Measurements from ENCODE around the gene SPRED2.
A peak's percentile ranks its signal among the peaks of the same experiment; 100 is the strongest.

The SPRED2 gene

GRCh38 chr2:65431421-65432226 lies 775 bp downstream of the SPRED2 start:
- peak; percentile 82 for DNase-seq (ENCODE audit: low read depth)
- H3K4me3 ChIP-seq (ENCODE audit: low read depth, low read length): peak overlapping the region; percentile 78
- TF ChIP-seq MAX (IDR thresholded peaks at IDR 0.05; ENCODE audit: low read depth, low read length): 0 out of 2 replicates have a peak, but pooled peaks have one; percentile 10
- no peak for TF ChIP-seq MYC (IDR thresholded peaks at IDR 0.05; ENCODE audit: low read depth, low read length)
- peak; percentile 26 for TF ChIP-seq POLR2A (IDR thresholded peaks at IDR 0.05; ENCODE audit: extremely low read depth, insufficient read length)
- TF ChIP-seq, protein P1, sequence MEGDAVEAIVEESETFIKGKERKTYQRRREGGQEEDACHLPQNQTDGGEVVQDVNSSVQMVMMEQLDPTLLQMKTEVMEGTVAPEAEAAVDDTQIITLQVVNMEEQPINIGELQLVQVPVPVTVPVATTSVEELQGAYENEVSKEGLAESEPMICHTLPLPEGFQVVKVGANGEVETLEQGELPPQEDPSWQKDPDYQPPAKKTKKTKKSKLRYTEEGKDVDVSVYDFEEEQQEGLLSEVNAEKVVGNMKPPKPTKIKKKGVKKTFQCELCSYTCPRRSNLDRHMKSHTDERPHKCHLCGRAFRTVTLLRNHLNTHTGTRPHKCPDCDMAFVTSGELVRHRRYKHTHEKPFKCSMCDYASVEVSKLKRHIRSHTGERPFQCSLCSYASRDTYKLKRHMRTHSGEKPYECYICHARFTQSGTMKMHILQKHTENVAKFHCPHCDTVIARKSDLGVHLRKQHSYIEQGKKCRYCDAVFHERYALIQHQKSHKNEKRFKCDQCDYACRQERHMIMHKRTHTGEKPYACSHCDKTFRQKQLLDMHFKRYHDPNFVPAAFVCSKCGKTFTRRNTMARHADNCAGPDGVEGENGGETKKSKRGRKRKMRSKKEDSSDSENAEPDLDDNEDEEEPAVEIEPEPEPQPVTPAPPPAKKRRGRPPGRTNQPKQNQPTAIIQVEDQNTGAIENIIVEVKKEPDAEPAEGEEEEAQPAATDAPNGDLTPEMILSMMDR (IDR thresholded peaks at IDR 0.05; ENCODE audit: low read depth, low read length): no peak

DNA sequence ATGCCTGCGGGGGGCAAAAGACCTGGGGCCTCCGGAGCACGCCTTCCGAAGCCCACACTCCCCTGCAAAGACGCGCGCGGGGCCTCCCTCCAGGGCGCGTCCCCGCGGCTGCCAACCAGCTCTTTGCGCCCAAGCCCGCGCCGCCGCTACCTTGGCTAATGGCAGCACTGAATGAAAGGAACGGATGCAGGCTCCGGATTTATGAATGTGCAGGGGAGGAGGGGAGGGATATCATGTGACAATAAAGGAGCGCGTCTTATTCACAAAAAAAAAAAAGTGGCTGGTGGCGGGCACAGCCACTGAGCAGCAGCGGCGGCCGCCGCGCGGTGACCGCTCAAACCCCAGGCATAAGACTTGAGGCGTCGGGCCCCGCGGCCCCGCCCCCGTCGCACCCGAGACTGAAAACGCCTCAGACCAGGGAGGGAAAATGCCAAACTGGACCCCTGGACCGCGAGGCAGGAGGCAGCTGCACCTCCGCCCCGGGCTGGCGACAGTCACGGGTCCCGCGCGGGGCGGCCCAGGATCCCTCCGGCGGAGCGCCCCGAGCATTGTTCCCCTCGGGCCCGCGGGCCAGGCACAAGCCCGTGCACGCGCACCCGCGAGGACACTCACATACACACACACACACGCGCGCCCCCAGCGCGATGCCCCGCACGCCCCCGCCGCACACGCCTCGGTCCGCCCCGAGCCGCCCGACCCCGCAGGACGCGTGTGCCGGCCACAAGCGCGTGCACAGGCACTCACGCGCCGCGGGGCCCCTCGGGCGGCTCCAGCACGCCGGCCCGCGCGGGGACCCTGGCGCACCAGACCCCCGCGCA lies 1.6 kb downstream of the SPRED2 start:
- TF ChIP-seq, protein P1 (IDR thresholded peaks at IDR 0.05; ENCODE audit: low read depth, low read length): no peak
- no peak for TF ChIP-seq POLR2A (IDR thresholded peaks at IDR 0.05; ENCODE audit: extremely low read depth, insufficient read length)
- TF ChIP-seq MYC (IDR thresholded peaks at IDR 0.05; ENCODE audit: low read depth, low read length): peak; percentile 47
- TF ChIP-seq MAX (IDR thresholded peaks at IDR 0.05; ENCODE audit: low read depth, low read length): peak; percentile 60; the same call in 1 of the 2 replicates
- H3K4me3 ChIP-seq (ENCODE audit: low read depth, low read length): peak overlapping the region; percentile 78
- DNase-seq (ENCODE audit: low read depth): peak; percentile 98

GRCh38 chr2:65429786-65430602 lies 2.4 kb downstream of the SPRED2 start:
- TF ChIP-seq POLR2A (IDR thresholded peaks at IDR 0.05; ENCODE audit: extremely low read depth, insufficient read length) (no peak), MAX (IDR thresholded peaks at IDR 0.05; ENCODE audit: low read depth, low read length) (no peak; the same call in 1 of the 2 replicates), MYC (IDR thresholded peaks at IDR 0.05; ENCODE audit: low read depth, low read length) (no peak; the same call in 1 of the 2 replicates)
- TF ChIP-seq, protein P1 (IDR thresholded peaks at IDR 0.05; ENCODE audit: low read depth, low read length): no peak
- DNase-seq (ENCODE audit: low read depth): no peak
- peak overlapping the region; percentile 78 for H3K4me3 ChIP-seq (ENCODE audit: low read depth, low read length)

DNA sequence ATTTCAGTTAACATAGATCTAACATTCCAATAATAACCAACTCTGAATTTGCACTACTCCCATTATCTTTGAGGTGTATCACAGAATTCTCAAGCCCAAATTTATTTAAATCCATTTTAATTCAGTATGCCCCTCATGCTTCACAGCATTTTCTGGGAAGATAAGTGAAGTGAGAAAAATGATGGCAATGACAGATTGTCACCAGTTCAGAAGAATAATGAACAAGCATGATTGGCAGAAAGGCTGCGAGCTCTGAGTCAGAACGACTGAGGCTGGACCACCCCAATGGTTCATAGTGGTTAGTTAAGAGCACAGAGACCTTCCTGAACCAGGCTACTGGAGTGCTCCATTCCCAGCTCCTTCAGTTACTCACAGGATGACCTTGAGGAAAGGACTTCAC lies 4.9 kb downstream of the SPRED2 start:
- TF ChIP-seq MYC (IDR thresholded peaks at IDR 0.05; ENCODE audit: low read depth, low read length) (no peak), MAX (IDR thresholded peaks at IDR 0.05; ENCODE audit: low read depth, low read length) (no peak), POLR2A (IDR thresholded peaks at IDR 0.05; ENCODE audit: extremely low read depth, insufficient read length) (no peak)
- TF ChIP-seq, protein P1 (IDR thresholded peaks at IDR 0.05; ENCODE audit: low read depth, low read length): no peak
- DNase-seq (ENCODE audit: low read depth): no peak
- no peak overlapping the region for H3K4me3 ChIP-seq (ENCODE audit: low read depth, low read length)

- TF ChIP-seq, protein P1 (IDR thresholded peaks at IDR 0.05; ENCODE audit: low read depth, low read length): no peak
- no peak for TF ChIP-seq MAX (IDR thresholded peaks at IDR 0.05; ENCODE audit: low read depth, low read length)
- TF ChIP-seq POLR2A (IDR thresholded peaks at IDR 0.05; ENCODE audit: extremely low read depth, insufficient read length): no peak
- no peak for TF ChIP-seq MYC (IDR thresholded peaks at IDR 0.05; ENCODE audit: low read depth, low read length)
- no peak for DNase-seq (ENCODE audit: low read depth)
Measured at GRCh38 chr2:65425276-65425675, 7.1 kb downstream of the SPRED2 start.

More at GRCh38 chr2:65425276-65425675, 7.1 kb downstream of the SPRED2 start:
- H3K4me3 ChIP-seq (ENCODE audit: low read depth, low read length): no peak overlapping the region
